ENCODE results near the gene LZTS2.

GRCh38 chr10:101011517-101012423 lies 12.2 kb downstream of the LZTS2 start:
- TF ChIP-seq CTCF (IDR thresholded peaks at IDR 0.05) (peak in 2 of 5 experiments; percentile 13 to 16), POLR2A (IDR thresholded peaks at IDR 0.05) (no peak), POLR2AphosphoS5 (IDR thresholded peaks at IDR 0.05) (no peak), EP300 (IDR thresholded peaks at IDR 0.05; ENCODE audit: low read depth) (no peak)
